ENCODE results near the gene UBTF.

Gene UBTF

GRCh38 chr17:44219616-44220212 lies at the start of gene UBTF:
TSS of gene UBTF (minus strand) at chr17:44219675. CDS start at chr17:44218229, 1,446 bp downstream.
- peak in 2 of 4 experiments; percentile 61 to 80 for DNase-seq

- DNase-seq: no peak
Observed at GRCh38 chr17:44268709-44269534, 49.4 kb upstream of the UBTF start.

- DNase-seq: no peak
Observed at GRCh38 chr17:44267818-44268490, 48.5 kb upstream of the UBTF start, which contains the start of gene SLC4A1. TSS of gene SLC4A1 (minus strand) at chr17:44268135. CDS start at chr17:44262866, 5,269 bp downstream.

GRCh38 chr17:44267165-44267455 lies 47.6 kb upstream of the UBTF start:
- no peak for DNase-seq

GRCh38 chr17:44266402-44267164 lies 47.1 kb upstream of the UBTF start:
- no peak for DNase-seq

GRCh38 chr17:44263345-44263902 lies 43.9 kb upstream of the UBTF start:
- no peak for DNase-seq

- no peak for DNase-seq
Observed at GRCh38 chr17:44262654-44263225, 43.3 kb upstream of the UBTF start.

GRCh38 chr17:44260296-44260695 lies 40.8 kb upstream of the UBTF start:
- no peak for DNase-seq

- DNase-seq: no peak
Observed at GRCh38 chr17:44258811-44259351, 39.4 kb upstream of the UBTF start.

GRCh38 chr17:44257815-44258760 lies 38.6 kb upstream of the UBTF start:
- DNase-seq: no peak

GRCh38 chr17:44256671-44257070 lies 37.2 kb upstream of the UBTF start:
- DNase-seq: no peak

GRCh38 chr17:44255915-44256314 lies 36.4 kb upstream of the UBTF start:
- DNase-seq: no peak

GRCh38 chr17:44254361-44255095 lies 35.1 kb upstream of the UBTF start:
- no peak for DNase-seq

- DNase-seq: no peak
Observed at GRCh38 chr17:44253006-44253405, 33.5 kb upstream of the UBTF start.

- no peak for DNase-seq
Observed at GRCh38 chr17:44251062-44251461, 31.6 kb upstream of the UBTF start.

- no peak for DNase-seq
Observed at GRCh38 chr17:44249501-44250246, 30.2 kb upstream of the UBTF start.

GRCh38 chr17:44247876-44248736 lies 28.6 kb upstream of the UBTF start:
- no peak for DNase-seq

GRCh38 chr17:44247440-44247841 lies 28.0 kb upstream of the UBTF start:
- DNase-seq: no peak

All from activated naive CD4-positive, alpha-beta T cell (primary cell).